HG03159 (cell line): ENCODE results near the gene GRHL1.

Source experiments
- ATAC-seq: cut with Tn5 transposase; IDR thresholded peaks from one replicate; pipeline ENCODE4 v1.9.1; 2021; ENCODE audit warnings: mild to moderate bottlenecking, moderate library complexity; ENCODE audit not compliant: unreplicated experiment

GRHL1 gene

DNA sequence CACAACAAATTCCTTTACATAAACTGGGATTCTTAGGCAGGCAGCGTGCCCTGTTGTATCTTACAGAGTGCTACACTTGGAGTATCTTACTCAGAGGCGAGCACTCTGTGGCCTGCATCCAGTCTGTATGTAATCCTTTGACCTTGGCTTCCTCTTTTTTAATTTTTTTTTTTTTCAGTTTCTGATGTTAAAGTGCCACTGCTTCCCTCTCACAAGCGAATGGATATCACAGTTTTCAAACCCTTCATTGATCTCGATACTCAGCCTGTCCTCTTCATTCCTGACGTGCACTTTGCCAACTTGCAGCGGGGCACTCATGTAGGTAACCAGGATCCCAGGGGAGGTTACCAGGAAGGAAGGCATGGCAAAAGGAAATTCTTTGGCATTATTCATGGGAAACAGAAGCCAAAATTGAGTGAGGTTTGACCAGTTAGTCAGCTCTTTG lies 40.4 kb downstream of the GRHL1 start:
- no peak for ATAC-seq

DNA sequence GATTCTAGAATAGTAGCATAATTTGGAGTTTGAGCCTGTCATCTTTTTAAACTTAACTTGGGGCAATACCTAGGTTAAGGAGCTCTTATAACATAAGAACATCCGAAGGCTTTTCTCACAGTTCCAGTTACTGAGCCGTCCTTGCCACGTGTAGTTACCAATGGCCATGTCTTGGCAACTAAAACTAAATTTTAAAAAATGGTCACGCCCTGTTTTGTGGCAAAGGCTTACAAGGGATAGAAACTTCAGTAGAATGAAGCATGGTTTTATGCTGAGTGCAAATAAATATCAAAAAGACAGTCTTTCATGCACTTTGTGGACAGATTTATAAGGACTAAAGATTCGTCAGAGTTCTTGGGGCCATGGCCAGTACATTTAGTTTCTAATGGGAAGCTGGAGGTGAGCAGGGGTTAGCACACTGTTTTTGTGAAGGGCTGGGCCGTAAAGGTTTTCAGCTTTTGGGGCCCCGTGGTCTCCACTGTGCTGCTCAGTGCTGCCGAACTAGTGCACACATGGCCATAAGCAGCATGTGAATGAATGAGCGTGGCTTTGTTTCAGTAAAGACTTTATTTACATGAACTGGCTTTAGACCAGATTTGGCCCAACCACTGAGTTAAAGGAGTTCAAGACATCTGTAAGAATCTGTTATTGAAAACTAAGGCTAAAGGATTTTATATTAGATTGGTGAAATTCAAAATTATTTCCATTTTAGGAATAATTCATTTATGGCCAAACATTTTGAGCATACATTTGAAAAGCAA lies 41.1 kb downstream of the GRHL1 start:
- ATAC-seq: no peak

DNA sequence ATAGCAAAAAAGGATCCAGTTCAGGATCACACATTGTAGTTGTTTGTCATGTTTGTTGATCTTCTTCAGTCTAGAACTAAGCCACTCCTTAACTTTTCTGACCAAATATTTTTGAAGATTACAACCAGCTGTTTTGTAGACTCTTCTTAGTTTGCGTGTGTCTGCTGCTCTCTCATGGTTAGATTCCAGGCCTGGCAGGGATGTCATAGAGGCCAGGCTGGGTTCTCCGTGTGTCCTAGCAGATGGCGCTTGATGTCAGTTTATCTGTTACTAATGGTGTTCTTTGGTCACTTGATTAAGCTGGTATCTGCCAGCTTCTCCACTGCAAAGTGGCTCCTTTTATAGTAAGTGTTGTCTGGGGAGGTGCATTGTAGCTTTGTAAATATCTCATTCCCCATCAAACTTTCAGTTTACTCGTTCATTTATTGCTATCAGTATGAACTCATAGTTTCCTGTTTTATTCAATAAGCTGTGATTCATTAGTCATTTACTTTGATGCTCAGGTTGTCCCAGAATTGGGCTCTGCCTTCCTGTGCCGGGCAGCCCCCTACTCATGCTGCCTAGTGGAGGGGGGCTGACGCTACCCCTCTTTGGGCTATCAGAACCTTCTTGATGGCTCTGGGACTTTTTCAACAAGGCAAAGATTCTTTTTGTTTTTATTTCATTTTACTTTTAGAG lies 42.1 kb downstream of the GRHL1 start:
- ATAC-seq: no peak

DNA sequence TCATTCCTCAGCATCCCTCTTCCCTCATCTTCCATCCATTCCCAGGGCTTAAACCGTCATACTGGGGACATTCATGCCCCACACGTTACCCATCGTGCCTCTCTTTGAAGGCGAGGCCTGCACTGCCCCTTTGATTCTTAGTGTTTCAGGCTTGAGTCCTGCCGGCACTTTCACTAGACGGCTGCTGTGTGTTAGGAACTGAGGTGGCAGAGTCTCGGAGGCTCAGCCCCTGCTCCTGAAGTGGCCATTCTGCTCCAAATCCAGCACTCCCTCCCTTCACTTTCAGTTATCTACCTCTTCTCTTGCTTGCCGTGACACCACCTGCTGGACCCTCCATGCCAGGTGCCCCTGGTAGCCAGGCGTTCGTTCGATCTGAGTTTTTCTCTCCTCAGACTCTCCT lies 43.0 kb downstream of the GRHL1 start:
- ATAC-seq: no peak

DNA sequence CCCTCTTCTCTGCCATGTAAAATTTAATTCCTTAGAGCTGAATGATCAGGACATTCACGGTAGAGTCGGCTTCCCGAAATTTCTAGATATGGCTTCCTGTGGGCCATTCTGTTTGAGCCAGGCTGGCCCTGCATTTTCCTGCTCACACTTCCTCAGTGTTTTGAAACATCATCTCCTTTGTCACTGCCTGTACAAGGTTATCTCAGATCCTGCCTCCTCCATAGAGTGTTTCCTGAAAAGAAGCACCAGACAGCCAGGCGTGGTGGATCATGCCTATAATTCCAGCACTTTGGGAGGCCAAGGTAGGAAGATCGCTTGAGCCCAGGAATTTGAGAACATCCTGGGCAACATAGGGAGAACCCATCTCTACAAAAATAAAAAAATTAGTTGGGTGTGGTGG lies 43.6 kb downstream of the GRHL1 start:
- no peak for ATAC-seq

DNA sequence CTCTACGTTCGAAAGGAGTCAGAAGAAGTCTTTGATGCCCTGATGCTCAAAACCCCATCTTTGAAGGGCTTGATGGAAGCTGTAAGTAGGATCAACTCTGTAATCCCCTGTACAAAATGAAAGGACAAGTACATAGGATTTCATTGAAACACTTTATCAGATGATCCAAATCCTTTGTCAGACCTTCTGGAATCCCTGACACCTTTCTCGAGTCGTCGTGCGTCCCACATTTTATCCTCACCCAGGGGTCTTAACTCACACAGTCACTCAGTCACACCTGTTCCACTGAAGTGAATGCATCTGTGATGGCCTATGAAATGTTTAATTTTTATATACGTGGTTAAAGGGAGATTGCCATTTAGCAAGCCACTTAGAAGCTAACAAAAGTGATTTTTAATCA lies 44.8 kb downstream of the GRHL1 start:
- no peak for ATAC-seq

DNA sequence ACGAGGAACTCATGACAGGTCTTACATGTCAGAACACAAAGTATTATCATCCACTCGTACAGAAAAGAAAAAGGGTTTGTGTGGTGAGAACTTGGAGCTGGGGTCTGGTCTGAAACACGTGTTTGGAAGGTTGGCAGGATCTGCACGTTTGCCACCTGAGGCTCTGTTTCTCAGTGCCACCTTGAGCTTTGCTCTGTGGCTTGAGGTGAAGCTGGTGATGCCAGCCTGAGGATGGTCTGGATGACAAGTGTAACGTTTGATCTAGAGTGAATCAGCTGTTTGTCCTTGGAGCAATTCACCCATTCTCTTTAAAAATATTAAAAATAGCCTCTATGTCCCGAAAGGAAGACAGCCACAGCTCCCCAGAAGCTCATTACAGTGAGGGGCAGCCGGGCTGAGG lies 46.4 kb downstream of the GRHL1 start:
- no peak for ATAC-seq

DNA sequence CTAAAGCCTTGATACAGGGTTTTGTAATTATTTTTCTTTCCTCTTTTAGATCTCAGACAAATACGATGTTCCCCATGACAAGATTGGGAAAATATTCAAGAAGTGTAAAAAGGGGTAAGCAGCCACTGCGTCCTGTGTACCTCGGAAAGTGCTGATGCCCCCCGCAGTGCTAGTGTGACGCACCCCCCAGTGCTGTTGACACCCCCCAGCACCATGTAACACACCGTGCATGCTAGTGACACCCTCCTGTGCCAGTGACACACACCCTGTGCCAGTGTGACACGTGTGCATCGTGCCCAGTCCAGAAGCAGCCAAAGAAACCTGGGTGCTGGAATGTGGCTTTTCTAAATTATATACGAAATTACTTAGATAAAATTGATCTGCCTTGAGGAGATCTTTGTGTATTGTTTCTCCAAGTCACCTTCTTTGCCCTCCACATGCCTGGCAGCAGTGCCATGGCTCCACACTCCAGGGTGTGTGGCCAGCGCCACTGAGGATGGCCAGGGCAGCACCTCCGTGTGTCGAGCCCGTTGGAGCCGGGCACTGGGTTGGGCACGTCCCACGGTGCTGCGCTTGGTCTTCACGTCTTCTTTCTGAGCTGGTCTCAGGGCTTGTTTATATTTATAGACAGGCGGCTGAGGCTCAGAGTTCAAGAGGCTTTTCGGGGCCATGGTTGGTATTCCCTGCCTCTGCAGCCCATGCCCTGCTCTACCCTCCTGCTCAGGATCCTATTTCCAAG lies 47.6 kb downstream of the GRHL1 start:
- no peak for ATAC-seq

DNA sequence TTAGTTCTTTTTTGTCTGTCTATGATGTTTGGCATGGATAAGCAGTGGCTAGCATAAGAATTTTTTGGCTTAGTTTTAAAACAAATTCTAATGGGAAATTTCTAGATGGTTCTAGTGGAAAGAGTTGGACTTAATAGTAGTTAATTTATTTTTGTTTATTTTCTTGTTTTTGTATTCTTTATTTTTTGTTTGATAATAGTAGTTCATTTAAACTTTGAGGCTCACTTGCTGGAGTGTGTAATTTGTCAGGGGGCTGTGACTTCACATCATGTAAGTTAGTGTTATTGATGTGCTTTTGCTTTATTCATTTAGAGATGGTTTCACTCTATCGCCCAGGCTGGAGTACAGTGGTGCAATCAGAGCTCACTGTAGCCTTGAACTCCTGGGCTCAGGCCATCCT lies 48.2 kb downstream of the GRHL1 start:
- no peak for ATAC-seq

DNA sequence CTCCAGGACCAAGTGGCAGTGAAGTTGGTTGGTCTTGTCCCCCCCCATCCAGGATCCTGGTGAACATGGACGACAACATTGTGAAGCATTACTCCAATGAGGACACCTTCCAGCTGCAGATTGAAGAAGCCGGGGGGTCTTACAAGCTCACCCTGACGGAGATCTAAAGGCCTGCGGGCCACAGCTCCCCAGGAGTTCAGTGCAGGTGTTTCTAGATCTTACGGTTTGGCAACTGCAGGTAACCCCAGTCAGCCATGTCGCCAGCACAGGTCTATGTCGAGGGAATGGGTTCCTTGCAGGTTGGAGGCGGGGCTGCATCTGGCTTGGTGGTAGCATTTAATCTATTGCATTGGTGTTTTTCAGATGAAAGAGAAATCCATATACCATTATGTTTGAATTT lies 49.0 kb downstream of the GRHL1 start:
- no peak for ATAC-seq

DNA sequence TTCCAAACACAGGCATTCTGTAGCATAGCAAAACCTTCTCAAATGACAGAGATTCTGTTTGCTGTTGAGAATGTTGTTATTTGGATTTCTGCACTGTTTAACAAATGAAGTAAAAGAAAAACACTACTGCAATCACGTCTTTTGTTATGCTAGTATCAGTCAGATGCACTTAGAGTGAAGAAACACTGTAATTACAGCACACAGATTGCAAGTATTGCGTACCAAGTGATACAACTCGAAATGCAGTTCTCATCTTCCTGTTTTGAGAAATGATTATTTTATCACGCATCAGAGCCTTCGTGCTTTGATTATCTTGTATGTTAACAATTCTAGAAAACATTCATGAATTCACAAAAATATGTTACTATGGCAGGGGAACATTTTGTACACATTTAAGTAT lies 50.1 kb downstream of the GRHL1 start:
- ATAC-seq: no peak

DNA sequence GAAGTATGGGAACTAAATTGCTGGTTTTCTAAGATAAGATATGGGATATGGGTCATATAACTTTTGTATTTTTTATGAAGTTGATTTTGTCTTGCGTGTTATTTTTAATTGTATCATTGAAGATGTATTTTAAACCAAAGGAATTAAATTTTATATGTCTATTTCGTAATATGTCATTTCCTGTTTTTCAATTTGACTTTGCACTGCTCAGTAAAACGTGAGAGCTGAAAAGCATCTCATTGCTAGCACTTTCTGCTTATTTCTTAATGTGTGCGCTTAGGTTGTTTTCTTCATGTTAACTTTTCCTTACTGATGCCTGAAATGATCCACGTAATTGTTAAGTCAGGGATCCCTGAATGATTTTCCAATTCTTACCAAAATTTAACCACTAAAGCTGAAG lies 50.6 kb downstream of the GRHL1 start:
- ATAC-seq: no peak

DNA sequence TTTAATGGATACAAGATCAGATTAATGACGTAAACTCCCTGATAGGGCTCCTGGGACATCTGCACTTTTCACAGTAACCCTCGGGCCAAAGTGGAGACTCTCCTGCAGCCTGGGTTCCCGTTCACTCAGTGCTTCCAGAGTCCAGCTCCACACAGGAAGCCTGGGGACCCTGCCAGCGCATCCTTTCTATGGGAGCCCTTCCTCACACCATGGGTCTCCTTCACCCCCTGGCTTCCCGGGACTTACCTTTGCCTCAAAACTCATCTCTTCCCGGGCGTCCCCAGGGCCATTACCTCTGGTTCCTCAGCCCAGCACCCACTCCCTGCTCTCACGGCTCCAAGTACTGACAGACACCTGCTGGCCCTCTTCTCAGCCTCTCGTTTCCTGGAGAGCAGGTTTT lies 51.2 kb downstream of the GRHL1 start:
- no peak for ATAC-seq

DNA sequence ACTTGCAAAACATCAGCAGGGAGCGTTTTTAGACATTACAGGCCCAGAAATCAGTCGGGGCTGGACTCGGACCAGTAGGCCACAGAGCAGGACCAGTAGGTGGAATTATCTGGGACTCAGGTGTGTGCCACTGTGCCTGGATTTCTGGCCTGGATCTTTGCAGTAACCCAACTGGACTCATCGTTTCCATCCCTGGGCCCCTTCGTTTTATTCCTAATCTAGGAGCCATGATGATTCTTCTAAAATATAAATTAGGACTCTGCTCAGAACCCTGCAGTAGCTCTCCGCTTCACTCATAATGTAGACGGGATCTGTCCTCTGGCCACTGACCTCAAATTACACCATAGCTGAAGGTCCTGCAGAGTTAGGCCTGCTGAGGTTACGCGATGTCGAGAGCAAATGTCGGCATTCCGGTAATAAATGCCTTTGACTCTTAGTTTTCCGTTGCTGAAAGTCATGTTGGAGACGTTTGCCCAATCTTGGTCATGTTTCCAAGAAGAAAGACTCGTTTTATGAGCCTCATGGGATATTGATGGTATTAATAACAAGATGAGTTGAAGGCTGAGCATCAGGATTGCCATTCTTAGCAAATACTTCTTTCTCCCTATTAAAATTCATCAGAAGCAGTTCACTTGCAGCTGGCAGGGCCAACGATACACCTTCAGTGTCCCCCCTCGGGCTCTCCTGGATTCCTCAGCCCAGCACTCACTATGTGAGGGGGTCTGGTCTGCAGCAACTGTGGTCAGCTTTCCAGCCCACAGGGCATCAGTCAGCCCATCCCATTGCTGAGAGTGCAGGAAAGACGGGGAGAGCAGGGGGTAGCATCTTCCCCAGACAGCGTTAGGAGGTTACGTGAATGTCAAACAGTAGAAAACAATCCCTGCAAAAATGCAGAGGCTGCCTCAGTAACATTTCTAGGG lies 52.0 kb downstream of the GRHL1 start:
- no peak for ATAC-seq

DNA sequence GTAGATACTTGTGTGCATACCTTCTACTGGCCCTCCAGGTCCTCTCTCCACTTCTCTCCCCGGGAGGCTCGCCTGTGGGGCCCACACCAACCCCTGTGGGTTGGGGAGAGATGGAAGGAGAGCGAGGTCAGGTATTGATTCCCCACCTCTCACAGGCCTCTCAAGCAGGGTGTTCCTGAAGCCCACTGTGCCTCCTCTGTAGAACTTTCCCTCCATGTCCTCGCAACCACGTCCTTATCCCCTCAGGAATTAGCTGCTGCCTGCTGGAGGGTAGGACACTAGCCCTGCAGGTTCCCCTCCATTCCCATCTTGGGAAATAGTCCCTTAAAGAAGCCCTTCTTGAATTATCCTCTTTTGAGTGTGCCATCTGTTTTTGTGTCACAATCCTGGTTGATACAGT lies 52.9 kb downstream of the GRHL1 start:
- no peak for ATAC-seq

DNA sequence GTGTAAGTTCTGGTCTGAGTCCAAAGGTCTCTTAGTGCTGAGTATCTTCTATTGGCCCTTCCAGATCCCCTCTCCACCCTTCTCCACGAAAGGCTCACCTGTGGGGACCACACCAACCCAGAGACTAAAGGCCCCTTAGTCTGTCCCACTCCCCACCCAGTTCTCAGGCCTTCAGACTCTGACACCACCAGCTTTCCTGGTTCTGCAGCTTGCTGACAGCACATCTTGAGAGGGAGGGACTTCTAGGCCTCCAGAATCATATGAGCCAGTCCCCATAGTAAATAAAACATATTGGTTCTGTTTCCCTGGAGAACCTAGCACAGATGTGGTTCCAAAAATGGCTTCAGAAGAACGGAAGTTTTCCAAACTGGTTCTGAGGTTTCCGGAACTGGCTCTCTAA lies 53.3 kb downstream of the GRHL1 start:
- ATAC-seq: no peak

DNA sequence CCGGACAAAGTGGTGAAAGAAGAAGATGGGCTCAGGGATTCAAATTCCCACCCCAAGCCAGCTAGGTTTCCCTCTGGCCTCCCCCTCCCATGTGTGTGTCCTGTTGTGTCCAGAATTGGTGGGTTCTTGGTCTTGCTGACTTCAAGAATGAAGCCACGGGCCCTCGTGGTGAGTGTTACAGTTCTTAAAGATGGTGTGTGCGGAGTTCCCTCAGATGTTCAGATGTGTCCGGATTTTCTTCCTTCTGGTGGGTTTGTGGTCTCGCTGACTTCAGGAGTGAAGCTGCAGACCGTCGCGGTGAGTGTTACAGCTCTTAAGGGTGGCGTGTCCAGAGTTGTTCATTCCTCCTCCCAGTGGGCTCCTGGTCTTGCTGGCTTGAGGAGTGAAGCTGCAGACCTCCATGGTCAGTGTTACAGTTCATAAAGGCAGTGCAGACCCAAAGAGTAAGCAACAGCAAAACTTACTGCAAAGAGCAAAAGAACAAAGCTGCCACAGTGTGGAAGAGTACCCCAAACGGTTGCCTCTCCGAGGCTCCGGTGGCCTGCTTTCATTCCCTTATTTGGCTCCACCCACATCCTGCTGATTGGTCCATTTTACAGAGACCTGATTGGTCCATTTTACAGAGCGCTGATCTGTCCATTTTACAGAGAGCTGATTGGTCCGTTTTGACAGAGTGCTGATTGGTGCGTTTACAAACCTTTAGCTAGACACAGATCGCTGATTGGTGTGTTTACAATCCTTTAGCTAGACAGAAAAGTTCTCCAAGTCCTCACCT lies 54.2 kb downstream of the GRHL1 start:
- no peak for ATAC-seq

DNA sequence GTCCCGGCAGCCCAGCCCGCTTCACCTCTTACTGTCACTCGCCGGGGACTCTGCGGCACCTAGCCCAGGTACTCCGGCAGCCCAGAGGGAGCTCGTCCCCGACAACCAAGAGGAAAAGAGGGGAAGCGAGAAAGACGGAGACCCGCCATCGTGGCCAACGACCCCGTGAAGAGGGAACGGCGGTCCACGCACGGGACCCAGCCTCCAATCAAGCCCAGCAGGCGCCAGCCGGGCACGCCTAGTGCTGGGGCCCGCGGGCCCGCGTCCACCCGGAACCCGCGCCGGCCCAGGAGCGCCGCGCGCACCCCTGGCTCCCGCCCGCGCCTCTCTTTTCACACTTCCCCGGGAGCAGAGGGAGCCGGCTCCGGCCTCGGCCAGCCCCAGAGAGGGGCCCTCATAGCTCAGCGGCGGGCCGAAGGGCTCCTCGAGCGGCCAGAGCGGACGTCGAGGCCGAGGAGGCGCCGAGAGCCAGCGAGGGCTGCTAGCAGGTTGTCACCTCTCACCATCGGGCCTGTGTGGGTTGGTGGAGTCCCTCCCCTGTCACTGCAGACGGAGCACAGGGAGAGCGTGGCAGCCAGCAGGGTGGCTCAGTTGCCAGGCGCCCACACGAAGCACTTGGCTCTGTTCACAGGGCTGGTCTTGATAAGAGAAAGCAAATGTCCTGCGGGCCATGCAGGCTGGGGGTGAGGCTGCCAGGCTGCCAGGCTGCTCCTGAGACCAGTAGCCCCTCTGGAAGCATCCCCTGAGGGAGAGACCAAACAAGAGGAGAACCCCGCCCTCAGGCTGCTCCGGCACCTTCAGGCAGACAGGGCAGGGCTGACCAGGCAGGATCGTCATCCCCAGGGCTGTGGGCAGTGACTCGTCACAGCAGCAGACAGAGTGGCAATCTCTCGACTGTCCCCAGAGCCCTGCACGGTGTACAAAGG lies 55.0 kb downstream of the GRHL1 start:
- ATAC-seq: no peak

DNA sequence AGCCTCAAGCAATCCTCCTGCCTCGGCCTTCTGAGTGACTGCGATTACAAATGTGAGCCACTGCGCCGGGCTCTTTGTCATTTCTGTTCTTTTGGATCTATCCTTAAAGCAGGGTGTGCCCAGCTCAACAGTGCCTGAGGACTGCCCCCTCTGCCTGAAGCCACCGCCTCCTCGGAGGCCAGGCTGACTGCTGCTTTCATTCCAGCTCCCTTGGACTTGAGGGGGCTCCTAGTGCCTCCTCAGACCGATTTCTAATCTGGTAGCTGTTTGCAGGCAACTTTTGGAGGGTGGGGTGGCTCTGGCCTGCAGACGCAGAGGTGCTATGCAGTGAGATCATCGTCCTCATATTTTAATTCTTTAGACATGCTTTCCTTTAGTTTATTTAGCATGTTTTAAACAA lies 55.9 kb downstream of the GRHL1 start:
- no peak for ATAC-seq
